ENCODE data around the gene KLRB1. TPM values are rescaled to one million over a fixed set of nuclear protein-coding genes. Genes with fewer than 3 reads are reported as not detected.
"Not testable (repeated sequence)": the region's sequence is repeated elsewhere in the genome, so short reads cannot be mapped to it uniquely, and the experiment has no call there.

The KLRB1 gene
- total RNA-seq, 1 experiment from 2014 or later: not detected

DNA sequence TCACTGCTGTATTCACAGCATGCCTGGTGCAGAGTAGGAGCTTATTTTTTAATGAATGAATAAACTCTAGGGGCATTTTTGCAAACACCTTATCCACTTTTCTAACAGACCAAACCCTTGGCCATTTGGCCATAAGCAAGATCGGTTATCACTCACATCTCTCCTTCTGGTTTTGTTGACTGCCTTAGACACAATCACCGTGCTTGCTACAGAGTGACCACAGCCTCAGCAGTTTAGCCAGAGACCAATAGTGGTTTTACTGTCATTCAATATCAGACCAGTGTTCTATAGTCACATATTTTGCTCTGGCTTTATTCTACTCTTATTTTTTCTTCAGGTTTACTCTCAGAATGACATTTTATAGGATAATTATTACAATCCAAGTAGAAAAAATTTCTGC lies 2.2 kb downstream of the KLRB1 start:
- Histone ChIP-seq H3K9me3 (ENCODE audit: control insufficient read depth, insufficient read depth, low read depth, low read length) (no peaks in the 10 kb centered on the region), H3K27me3 (ENCODE audit: control insufficient read depth, insufficient read depth, low read length) (no peaks in the 10 kb centered on the region), H3K4me1 (ENCODE audit: control insufficient read depth, insufficient read depth, low read length) (no peaks in the 10 kb centered on the region), H3K27ac (ENCODE audit: low read length) (no peak overlapping the region), H3K36me3 (ENCODE audit: control insufficient read depth, insufficient read depth, low read length) (no peaks in the 10 kb centered on the region), H3K4me3 (ENCODE audit: low read depth in 2 of 2, low read length in 2 of 2) (no peak overlapping the region)
- no peak for DNase-seq (ENCODE audit: low read depth, low spot score)
- intact Hi-C loops (cut with micrococcal nuclease; ENCODE audit: unreplicated experiment): no loop called here
- TF ChIP-seq POLR2AphosphoS5 (IDR thresholded peaks at IDR 0.05; ENCODE audit: low read depth, low read length) (no peak), TCF7L2 (IDR thresholded peaks at IDR 0.05; ENCODE audit: low read depth, low read length) (no peak), SIN3A (IDR thresholded peaks at IDR 0.05; ENCODE audit: borderline replicate concordance, insufficient read depth, low read depth, low read length) (no peak)
- TF ChIP-seq, protein P1, sequence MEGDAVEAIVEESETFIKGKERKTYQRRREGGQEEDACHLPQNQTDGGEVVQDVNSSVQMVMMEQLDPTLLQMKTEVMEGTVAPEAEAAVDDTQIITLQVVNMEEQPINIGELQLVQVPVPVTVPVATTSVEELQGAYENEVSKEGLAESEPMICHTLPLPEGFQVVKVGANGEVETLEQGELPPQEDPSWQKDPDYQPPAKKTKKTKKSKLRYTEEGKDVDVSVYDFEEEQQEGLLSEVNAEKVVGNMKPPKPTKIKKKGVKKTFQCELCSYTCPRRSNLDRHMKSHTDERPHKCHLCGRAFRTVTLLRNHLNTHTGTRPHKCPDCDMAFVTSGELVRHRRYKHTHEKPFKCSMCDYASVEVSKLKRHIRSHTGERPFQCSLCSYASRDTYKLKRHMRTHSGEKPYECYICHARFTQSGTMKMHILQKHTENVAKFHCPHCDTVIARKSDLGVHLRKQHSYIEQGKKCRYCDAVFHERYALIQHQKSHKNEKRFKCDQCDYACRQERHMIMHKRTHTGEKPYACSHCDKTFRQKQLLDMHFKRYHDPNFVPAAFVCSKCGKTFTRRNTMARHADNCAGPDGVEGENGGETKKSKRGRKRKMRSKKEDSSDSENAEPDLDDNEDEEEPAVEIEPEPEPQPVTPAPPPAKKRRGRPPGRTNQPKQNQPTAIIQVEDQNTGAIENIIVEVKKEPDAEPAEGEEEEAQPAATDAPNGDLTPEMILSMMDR (IDR thresholded peaks at IDR 0.05): no peak
- TF ChIP-seq, protein P2, sequence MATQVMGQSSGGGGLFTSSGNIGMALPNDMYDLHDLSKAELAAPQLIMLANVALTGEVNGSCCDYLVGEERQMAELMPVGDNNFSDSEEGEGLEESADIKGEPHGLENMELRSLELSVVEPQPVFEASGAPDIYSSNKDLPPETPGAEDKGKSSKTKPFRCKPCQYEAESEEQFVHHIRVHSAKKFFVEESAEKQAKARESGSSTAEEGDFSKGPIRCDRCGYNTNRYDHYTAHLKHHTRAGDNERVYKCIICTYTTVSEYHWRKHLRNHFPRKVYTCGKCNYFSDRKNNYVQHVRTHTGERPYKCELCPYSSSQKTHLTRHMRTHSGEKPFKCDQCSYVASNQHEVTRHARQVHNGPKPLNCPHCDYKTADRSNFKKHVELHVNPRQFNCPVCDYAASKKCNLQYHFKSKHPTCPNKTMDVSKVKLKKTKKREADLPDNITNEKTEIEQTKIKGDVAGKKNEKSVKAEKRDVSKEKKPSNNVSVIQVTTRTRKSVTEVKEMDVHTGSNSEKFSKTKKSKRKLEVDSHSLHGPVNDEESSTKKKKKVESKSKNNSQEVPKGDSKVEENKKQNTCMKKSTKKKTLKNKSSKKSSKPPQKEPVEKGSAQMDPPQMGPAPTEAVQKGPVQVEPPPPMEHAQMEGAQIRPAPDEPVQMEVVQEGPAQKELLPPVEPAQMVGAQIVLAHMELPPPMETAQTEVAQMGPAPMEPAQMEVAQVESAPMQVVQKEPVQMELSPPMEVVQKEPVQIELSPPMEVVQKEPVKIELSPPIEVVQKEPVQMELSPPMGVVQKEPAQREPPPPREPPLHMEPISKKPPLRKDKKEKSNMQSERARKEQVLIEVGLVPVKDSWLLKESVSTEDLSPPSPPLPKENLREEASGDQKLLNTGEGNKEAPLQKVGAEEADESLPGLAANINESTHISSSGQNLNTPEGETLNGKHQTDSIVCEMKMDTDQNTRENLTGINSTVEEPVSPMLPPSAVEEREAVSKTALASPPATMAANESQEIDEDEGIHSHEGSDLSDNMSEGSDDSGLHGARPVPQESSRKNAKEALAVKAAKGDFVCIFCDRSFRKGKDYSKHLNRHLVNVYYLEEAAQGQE (IDR thresholded peaks at IDR 0.05; ENCODE audit: insufficient read depth in 1 of 2, low read depth in 2 of 2, low read length in 1 of 2): no peak
- ATAC-seq: no peak
- ChIA-PET POLR2A (no interaction called here), CTCF (no interaction called here)
- in situ Hi-C loops (cut with HindIII; ENCODE audit: low pct_unique_long_range_greater_than_20kb, low sequenced_read_pairs): no loop called here
- no TSS peak for BruUV-seq (replicated peaks)

DNA sequence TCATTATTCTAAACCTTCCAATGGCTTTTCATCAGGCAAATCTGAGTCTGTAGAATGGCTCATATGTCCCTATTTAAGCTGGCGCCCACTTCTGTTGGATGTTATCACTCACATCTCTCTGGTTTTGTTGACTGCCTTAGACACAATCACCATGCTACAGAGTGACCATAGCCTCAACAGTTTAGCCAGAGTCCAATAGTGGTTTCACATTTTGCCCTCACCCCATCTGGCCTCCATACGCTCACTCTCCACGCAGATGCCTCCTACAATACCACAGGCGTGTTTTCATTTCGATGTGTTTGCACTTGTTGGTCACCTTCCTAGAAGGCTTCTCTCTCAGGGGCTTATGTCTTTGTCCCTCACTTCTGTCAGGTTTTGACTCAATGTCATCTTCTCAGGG lies 3.4 kb downstream of the KLRB1 start:
- no peak for TF ChIP-seq TCF7L2 (IDR thresholded peaks at IDR 0.05; ENCODE audit: low read depth, low read length)
- TF ChIP-seq, protein P1 (IDR thresholded peaks at IDR 0.05): no peak
- TF ChIP-seq POLR2AphosphoS5 (IDR thresholded peaks at IDR 0.05; ENCODE audit: low read depth, low read length): no peak
- TF ChIP-seq, protein P2 (IDR thresholded peaks at IDR 0.05; ENCODE audit: insufficient read depth in 1 of 2, low read depth in 2 of 2, low read length in 1 of 2): no peak
- no peak for TF ChIP-seq SIN3A (IDR thresholded peaks at IDR 0.05; ENCODE audit: borderline replicate concordance, insufficient read depth, low read depth, low read length)
- no peak for ATAC-seq
- H3K36me3 ChIP-seq (ENCODE audit: control insufficient read depth, insufficient read depth, low read length): no peaks in the 10 kb centered on the region

GRCh38 chr12:9600426-9600825 lies 7.3 kb downstream of the KLRB1 start:
- CTCF ChIA-PET; DNase-seq (ENCODE audit: low read depth, low spot score); POLR2A ChIA-PET; ATAC-seq; H3K9me3 ChIP-seq (ENCODE audit: control insufficient read depth, insufficient read depth, low read depth, low read length); H3K27me3 ChIP-seq (ENCODE audit: control insufficient read depth, insufficient read depth, low read length); H3K4me1 ChIP-seq (ENCODE audit: control insufficient read depth, insufficient read depth, low read length); H3K36me3 ChIP-seq (ENCODE audit: control insufficient read depth, insufficient read depth, low read length); in situ Hi-C loops (cut with HindIII; ENCODE audit: low pct_unique_long_range_greater_than_20kb, low sequenced_read_pairs); BruUV-seq (replicated peaks); H3K27ac ChIP-seq (ENCODE audit: low read length); H3K4me3 ChIP-seq (ENCODE audit: low read depth in 2 of 2, low read length in 2 of 2); intact Hi-C loops (cut with micrococcal nuclease; ENCODE audit: unreplicated experiment): not testable (repeated sequence)

More for the DNA sequence above, 3.4 kb downstream of the KLRB1 start:
- intact Hi-C loops (cut with micrococcal nuclease; ENCODE audit: unreplicated experiment): no loop called here
- DNase-seq (ENCODE audit: low read depth, low spot score): no peak
- no peak overlapping the region for H3K4me3 ChIP-seq (ENCODE audit: low read depth in 2 of 2, low read length in 2 of 2)
- in situ Hi-C loops (cut with HindIII; ENCODE audit: low pct_unique_long_range_greater_than_20kb, low sequenced_read_pairs): no loop called here
- H3K9me3 ChIP-seq (ENCODE audit: control insufficient read depth, insufficient read depth, low read depth, low read length): no peaks in the 10 kb centered on the region
- no peaks in the 10 kb centered on the region for H3K4me1 ChIP-seq (ENCODE audit: control insufficient read depth, insufficient read depth, low read length)
- ChIA-PET CTCF (no interaction called here), POLR2A (no interaction called here)
- no TSS peak for BruUV-seq (replicated peaks)
- no peaks in the 10 kb centered on the region for H3K27me3 ChIP-seq (ENCODE audit: control insufficient read depth, insufficient read depth, low read length)
- H3K27ac ChIP-seq (ENCODE audit: low read length): no peak overlapping the region

Data from Panc1 (cell line).